GM12891 (cell line): ENCODE data around the gene CCDC24.

Experiments used
- PAX5 ChIP-seq: IDR thresholded peaks from 2 replicates; pipeline ENCODE4 v1.6.1; 2011; ENCODE audit warnings: low read length, moderate library complexity, mild to moderate bottlenecking; ENCODE audit not compliant: insufficient read depth, severe bottlenecking
- POLR2A ChIP-seq: IDR thresholded peaks from 2 replicates; pipeline ENCODE4 v1.6.1; 2011; ENCODE audit warnings: low read depth, low read length, control low read depth
- POLR2AphosphoS5 ChIP-seq: IDR thresholded peaks from 2 replicates; pipeline ENCODE4 v1.6.1; 2011; ENCODE audit warnings: low read depth, low read length, control low read depth
- POU2F2 ChIP-seq: IDR thresholded peaks from 2 replicates; pipeline ENCODE4 v1.6.1; 2011; ENCODE audit warnings: low read depth, mild to moderate bottlenecking, control low read depth, low read length, moderate library complexity
- SPI1 ChIP-seq: IDR thresholded peaks from 2 replicates; pipeline ENCODE4 v1.6.1; 2011; ENCODE audit warnings: low read depth, low read length, control low read depth
- TAF1 ChIP-seq: IDR thresholded peaks from 2 replicates; pipeline ENCODE4 v1.6.1; 2011; ENCODE audit warnings: low read depth, low read length, control low read depth

- no peak for TF ChIP-seq POLR2AphosphoS5
- TF ChIP-seq SPI1: no peak
- no peak for TF ChIP-seq POLR2A
- no peak for TF ChIP-seq POU2F2
- no peak for TF ChIP-seq TAF1
- no peak for TF ChIP-seq PAX5
These were observed 10.8 kb downstream of the CCDC24 start for GRCh38 chr1:44002165-44002564.
